SK-N-SH (cell line): ENCODE data around the gene SLC6A3. TPM values are rescaled to one million over a fixed set of nuclear protein-coding genes. Genes with fewer than 3 reads are reported as not detected.

Experiments
- CTCF ChIA-PET: fragments of 300-600, 350-600 bp; formaldehyde crosslinking; extraction: SDS; loops from one replicate; lab custom pipeline; 2021; lab: Yijun Ruan, JAX
- POLR2A ChIA-PET: fragments of 350-600 bp; sonication (Branson Sonifier 250); formaldehyde crosslinking; extraction: SDS; loops from one replicate; lab custom pipeline; 2020; ENCODE audit warnings: antibody characterized with exemption, inconsistent platforms; lab: Yijun Ruan, JAX
- DNase-seq: peaks from one replicate; pipeline ENCODE4 v3.0.0; 2012
- H2AFZ ChIP-seq: fragments of 200-600 bp; sonication (generic); 2 replicates; pipeline ENCODE4 v1.8.1; 2016; ENCODE audit warnings: antibody characterized with exemption, mild to moderate bottlenecking, low read depth
- H3F3A ChIP-seq: fragments of 200-600 bp; sonication (generic); replicated peaks from 2 replicates; pipeline ENCODE3; 2016; ENCODE audit warnings: antibody characterized with exemption, mild to moderate bottlenecking; ENCODE audit not compliant: insufficient read depth
- H3K27ac ChIP-seq, 2 experiments: fragments of 200-500 bp in 1 of 2; fragments of 200-600 bp in 1 of 2; sonication (Bioruptor generic) in 1 of 2; sonication (generic), shearing (Covaris generic) in 1 of 2; 2 replicates each; pipeline versions ENCODE4 v1.5.1 to v1.6.1; 2014 to 2016; ENCODE audit warnings: low read depth in 2 of 2, inconsistent platforms in 1 of 2, low read length in 1 of 2, mild to moderate bottlenecking in 1 of 2, mixed read lengths in 1 of 2
- H3K27me3 ChIP-seq: fragments of 200-600 bp; sonication (generic), shearing (Covaris generic); 2 replicates; pipeline ENCODE4 v1.6.1; 2016; ENCODE audit warnings: mixed run types; ENCODE audit not compliant: insufficient read depth
- H3K36me3 ChIP-seq, 2 experiments: fragments of 200-500 bp in 1 of 2; fragments of 200-600 bp in 1 of 2; sonication (Bioruptor generic) in 1 of 2; sonication (generic) in 1 of 2; replicated peaks in 1 of 2; 2 replicates each; pipeline versions ENCODE3 to v1.5.1; 2014 to 2016; ENCODE audit warnings: low read length in 1 of 2, mild to moderate bottlenecking in 1 of 2; ENCODE audit not compliant: insufficient read depth in 2 of 2, control insufficient read depth in 1 of 2
- H3K4me1 ChIP-seq, 2 experiments: fragments of 200-500 bp in 1 of 2; fragments of 200-600 bp in 1 of 2; sonication (Bioruptor generic) in 1 of 2; sonication (generic), shearing (Covaris generic) in 1 of 2; 2 replicates each; pipeline versions ENCODE4 v1.5.1 to v1.6.1; 2014 to 2016; ENCODE audit warnings: low read depth in 1 of 2, low read length in 1 of 2, mixed run types in 1 of 2; ENCODE audit not compliant: insufficient read depth in 2 of 2, control insufficient read depth in 1 of 2
- H3K4me2 ChIP-seq: fragments of 200-600 bp; sonication (generic), shearing (Covaris generic); 2 replicates; pipeline ENCODE4 v1.6.1; 2017; ENCODE audit warnings: mixed run types
- H3K4me3 ChIP-seq, 2 experiments: fragments of 200-500 bp in 1 of 2; fragments of 200-600 bp in 1 of 2; sonication (Bioruptor generic) in 1 of 2; sonication (generic), shearing (Covaris generic) in 1 of 2; 2 replicates each; pipeline versions ENCODE4 v1.5.1 to v1.8.1; 2014 to 2016; ENCODE audit warnings: low read depth in 2 of 2, inconsistent platforms in 1 of 2, low read length in 1 of 2, mild to moderate bottlenecking in 1 of 2, mixed read lengths in 1 of 2, moderate library complexity in 1 of 2
- H3K79me2 ChIP-seq: fragments of 200-600 bp; sonication (generic); 2 replicates; pipeline ENCODE4 v1.8.1; 2017; ENCODE audit warnings: mild to moderate bottlenecking; ENCODE audit not compliant: insufficient read depth
- H3K9ac ChIP-seq: fragments of 200-600 bp; sonication (generic); 2 replicates; pipeline ENCODE4 v1.6.1; 2017; ENCODE audit warnings: mixed run types
- H3K9me2 ChIP-seq: fragments of 200-600 bp; sonication (generic); 2 replicates; pipeline ENCODE4 v1.6.1; 2017; ENCODE audit warnings: mixed run types
- H3K9me3 ChIP-seq: fragments of 200-600 bp; sonication (generic); 2 replicates; pipeline ENCODE4 v1.6.1; 2017; ENCODE audit warnings: mixed run types, mild to moderate bottlenecking, moderate library complexity
- H4K20me1 ChIP-seq: fragments of 200-600 bp; sonication (generic); 2 replicates; pipeline ENCODE4 v1.6.1; 2017; ENCODE audit warnings: mild to moderate bottlenecking, mixed run types; ENCODE audit not compliant: insufficient read depth
- CHD2 ChIP-seq: fragments of 150-350 bp; IDR thresholded peaks from 2 replicates; pipeline ENCODE4 v1.6.1; 2018; ENCODE audit warnings: low read length; ENCODE audit not compliant: partially characterized antibody
- FOSL2 ChIP-seq: IDR thresholded peaks from 2 replicates; pipeline ENCODE4 v1.4.0; 2012; ENCODE audit warnings: low read depth, mild to moderate bottlenecking, moderate library complexity, borderline replicate concordance
- FOXJ3 ChIP-seq: sonication (generic); formaldehyde crosslinking; IDR thresholded peaks from 2 replicates; pipeline ENCODE4 v1.5.1; 2020; ENCODE audit warnings: mild to moderate bottlenecking, missing genetic modification reagents
- FOXM1 ChIP-seq: IDR thresholded peaks from 2 replicates; pipeline ENCODE4 v1.4.0; 2012; ENCODE audit warnings: low read depth, mild to moderate bottlenecking
- GATA2 ChIP-seq: sonication (generic); formaldehyde crosslinking; IDR thresholded peaks from 2 replicates; pipeline ENCODE4 v1.5.0; 2020; ENCODE audit warnings: mild to moderate bottlenecking, missing genetic modification reagents
- MEF2A ChIP-seq: IDR thresholded peaks from 2 replicates; pipeline ENCODE4 v1.4.0; 2012; ENCODE audit warnings: low read depth, borderline replicate concordance
- MXI1 ChIP-seq: IDR thresholded peaks from 2 replicates; pipeline ENCODE4 v1.6.1; 2012; ENCODE audit warnings: mild to moderate bottlenecking, low read depth, low read length, improper control_type of control experiment
- POLR2AphosphoS5 ChIP-seq: IDR thresholded peaks from 2 replicates; pipeline ENCODE4 v1.6.1; 2012; ENCODE audit warnings: low read depth, low read length
- RFX5 ChIP-seq: IDR thresholded peaks from 2 replicates; pipeline ENCODE4 v1.6.1; 2012; ENCODE audit warnings: mild to moderate bottlenecking, improper control_type of control experiment, low read length
- SMC3 ChIP-seq: IDR thresholded peaks from 2 replicates; pipeline ENCODE4 v1.6.1; 2012; ENCODE audit warnings: low read depth, low read length, improper control_type of control experiment
- TEAD4 ChIP-seq: IDR thresholded peaks from 2 replicates; pipeline ENCODE4 v1.4.0; 2012; ENCODE audit warnings: mild to moderate bottlenecking, borderline replicate concordance; ENCODE audit not compliant: insufficient read depth
- YY1 ChIP-seq: IDR thresholded peaks from 2 replicates; pipeline ENCODE4 v1.4.0; 2012; ENCODE audit warnings: low read depth, mild to moderate bottlenecking
- WGBS: methylation state at CpG from one replicate; pipeline ENCODE4 v1.1.6; 2017; ENCODE audit warnings: low lambda C conversion rate; 5-methylcytosine and 5-hydroxymethylcytosine counted together
- polyA plus RNA-seq, 3 experiments: library from polyadenylated mRNA; depleted of rRNA; stranded (reverse); fragments of >200 nt; gene quantifications; 2 replicates each; pipeline ENCODE4 v1.2.3, GENCODE V29; 2012
- TF ChIP-seq, protein P1 (sequence below): IDR thresholded peaks from 2 replicates; pipeline ENCODE4; 2012
- TF ChIP-seq, protein P2 (sequence below): IDR thresholded peaks from 2 replicates; pipeline ENCODE4 v1.4.0; 2012; ENCODE audit warnings: low read depth
- TF ChIP-seq, protein P3 (sequence below): IDR thresholded peaks from 2 replicates; pipeline ENCODE4 v1.6.1; 2012; ENCODE audit warnings: mild to moderate bottlenecking, low read depth, low read length, moderate library complexity
- TF ChIP-seq, protein P4 (sequence below): IDR thresholded peaks from 2 replicates; pipeline ENCODE4 v1.4.0; 2012; ENCODE audit warnings: low read depth, borderline replicate concordance

SLC6A3 gene
- polyA plus RNA-seq, 1 of the 3 experiments (the other 2 are of a cell fraction) = not detected

DNA sequence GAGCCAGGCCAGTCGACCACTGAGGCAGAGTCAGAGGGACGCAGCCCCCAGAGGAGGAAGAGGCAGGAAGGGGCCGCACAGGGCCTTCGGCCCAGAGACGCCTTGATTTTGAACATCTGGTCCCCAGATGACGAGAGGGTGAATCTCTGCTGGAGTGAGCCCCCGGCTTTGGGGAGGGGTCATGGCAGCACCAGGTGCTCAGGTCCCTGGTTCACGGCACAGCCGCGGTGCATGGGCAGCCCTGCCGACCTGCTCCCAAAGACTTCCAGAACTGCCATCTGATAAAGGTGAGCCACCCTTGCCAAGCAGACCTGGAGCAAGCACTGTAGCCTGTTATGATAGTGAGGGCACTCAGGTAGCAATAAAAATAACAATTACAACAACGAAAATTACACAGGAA, 48.7 kb upstream of the SLC6A3 start (continued):
- TF ChIP-seq, protein P1, sequence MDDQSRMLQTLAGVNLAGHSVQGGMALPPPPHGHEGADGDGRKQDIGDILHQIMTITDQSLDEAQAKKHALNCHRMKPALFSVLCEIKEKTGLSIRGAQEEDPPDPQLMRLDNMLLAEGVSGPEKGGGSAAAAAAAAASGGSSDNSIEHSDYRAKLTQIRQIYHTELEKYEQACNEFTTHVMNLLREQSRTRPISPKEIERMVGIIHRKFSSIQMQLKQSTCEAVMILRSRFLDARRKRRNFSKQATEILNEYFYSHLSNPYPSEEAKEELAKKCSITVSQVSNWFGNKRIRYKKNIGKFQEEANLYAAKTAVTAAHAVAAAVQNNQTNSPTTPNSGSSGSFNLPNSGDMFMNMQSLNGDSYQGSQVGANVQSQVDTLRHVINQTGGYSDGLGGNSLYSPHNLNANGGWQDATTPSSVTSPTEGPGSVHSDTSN = no peak

DNA sequence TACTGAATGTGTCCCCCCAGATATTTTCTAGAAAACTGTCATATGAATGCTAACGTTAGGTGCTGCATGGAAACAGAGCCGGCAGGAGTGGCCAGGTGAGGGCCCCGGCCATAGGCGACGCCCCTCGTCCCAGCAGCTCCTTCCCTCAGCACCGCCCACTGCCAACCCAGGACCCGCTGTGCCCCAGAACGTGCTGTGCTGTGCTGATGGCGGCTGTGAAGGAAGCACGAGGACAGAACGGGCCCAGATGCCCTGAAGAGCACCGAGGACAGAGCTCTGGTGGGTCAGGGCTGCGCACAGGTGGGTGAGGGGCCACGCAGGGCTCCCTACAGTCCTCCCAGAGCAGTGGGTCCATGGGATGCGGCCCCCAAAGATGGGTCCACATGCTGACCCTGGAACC, 48.2 kb upstream of the SLC6A3 start:
- H2AFZ ChIP-seq = no peak overlapping the region
- DNase-seq = no peak
- no peaks in the 10 kb centered on the region for H3K27me3 ChIP-seq
- ChIA-PET POLR2A (no interaction called here), CTCF (interaction anchor here (2.1 kb wide), 1 partner anchor 14 kb away, joined by 10 read pairs; no protein-coding TSS in a partner anchor)
- H3K4me3 ChIP-seq = no peak overlapping the region
- no peak overlapping the region for H3K4me2 ChIP-seq
- WGBS = 96% methylated on average over 14 of the region's 16 CpGs
- H4K20me1 ChIP-seq = peaks cover 22% of the 10 kb centered on the region
- no peak overlapping the region for H3K27ac ChIP-seq
- H3K79me2 ChIP-seq = peaks cover 4% of the 10 kb centered on the region; the same call in 1 of the 2 replicates
- no peak overlapping the region for H3K9ac ChIP-seq
- peaks cover 3 to 5% of the 10 kb centered on the region in 2 experiments; a peak in 2 of 4 replicates for H3K4me1 ChIP-seq
- H3K9me2 ChIP-seq = no peaks in the 10 kb centered on the region
- H3F3A ChIP-seq = peaks cover 10% of the 10 kb centered on the region
- TF ChIP-seq TEAD4 = no peak
- TF ChIP-seq RFX5 = no peak
- no peak for TF ChIP-seq FOXM1
- TF ChIP-seq FOSL2 = no peak
- TF ChIP-seq, protein P2, sequence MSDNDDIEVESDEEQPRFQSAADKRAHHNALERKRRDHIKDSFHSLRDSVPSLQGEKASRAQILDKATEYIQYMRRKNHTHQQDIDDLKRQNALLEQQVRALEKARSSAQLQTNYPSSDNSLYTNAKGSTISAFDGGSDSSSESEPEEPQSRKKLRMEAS = no peak
- no peak for TF ChIP-seq MEF2A
- no peak for TF ChIP-seq YY1
- TF ChIP-seq, protein P3, sequence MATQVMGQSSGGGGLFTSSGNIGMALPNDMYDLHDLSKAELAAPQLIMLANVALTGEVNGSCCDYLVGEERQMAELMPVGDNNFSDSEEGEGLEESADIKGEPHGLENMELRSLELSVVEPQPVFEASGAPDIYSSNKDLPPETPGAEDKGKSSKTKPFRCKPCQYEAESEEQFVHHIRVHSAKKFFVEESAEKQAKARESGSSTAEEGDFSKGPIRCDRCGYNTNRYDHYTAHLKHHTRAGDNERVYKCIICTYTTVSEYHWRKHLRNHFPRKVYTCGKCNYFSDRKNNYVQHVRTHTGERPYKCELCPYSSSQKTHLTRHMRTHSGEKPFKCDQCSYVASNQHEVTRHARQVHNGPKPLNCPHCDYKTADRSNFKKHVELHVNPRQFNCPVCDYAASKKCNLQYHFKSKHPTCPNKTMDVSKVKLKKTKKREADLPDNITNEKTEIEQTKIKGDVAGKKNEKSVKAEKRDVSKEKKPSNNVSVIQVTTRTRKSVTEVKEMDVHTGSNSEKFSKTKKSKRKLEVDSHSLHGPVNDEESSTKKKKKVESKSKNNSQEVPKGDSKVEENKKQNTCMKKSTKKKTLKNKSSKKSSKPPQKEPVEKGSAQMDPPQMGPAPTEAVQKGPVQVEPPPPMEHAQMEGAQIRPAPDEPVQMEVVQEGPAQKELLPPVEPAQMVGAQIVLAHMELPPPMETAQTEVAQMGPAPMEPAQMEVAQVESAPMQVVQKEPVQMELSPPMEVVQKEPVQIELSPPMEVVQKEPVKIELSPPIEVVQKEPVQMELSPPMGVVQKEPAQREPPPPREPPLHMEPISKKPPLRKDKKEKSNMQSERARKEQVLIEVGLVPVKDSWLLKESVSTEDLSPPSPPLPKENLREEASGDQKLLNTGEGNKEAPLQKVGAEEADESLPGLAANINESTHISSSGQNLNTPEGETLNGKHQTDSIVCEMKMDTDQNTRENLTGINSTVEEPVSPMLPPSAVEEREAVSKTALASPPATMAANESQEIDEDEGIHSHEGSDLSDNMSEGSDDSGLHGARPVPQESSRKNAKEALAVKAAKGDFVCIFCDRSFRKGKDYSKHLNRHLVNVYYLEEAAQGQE = no peak
- no peak for TF ChIP-seq MXI1
- TF ChIP-seq GATA2 = no peak
- no peak for TF ChIP-seq SMC3
- TF ChIP-seq POLR2AphosphoS5 = no peak
- TF ChIP-seq, protein P4, sequence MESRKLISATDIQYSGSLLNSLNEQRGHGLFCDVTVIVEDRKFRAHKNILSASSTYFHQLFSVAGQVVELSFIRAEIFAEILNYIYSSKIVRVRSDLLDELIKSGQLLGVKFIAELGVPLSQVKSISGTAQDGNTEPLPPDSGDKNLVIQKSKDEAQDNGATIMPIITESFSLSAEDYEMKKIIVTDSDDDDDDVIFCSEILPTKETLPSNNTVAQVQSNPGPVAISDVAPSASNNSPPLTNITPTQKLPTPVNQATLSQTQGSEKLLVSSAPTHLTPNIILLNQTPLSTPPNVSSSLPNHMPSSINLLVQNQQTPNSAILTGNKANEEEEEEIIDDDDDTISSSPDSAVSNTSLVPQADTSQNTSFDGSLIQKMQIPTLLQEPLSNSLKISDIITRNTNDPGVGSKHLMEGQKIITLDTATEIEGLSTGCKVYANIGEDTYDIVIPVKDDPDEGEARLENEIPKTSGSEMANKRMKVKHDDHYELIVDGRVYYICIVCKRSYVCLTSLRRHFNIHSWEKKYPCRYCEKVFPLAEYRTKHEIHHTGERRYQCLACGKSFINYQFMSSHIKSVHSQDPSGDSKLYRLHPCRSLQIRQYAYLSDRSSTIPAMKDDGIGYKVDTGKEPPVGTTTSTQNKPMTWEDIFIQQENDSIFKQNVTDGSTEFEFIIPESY = no peak
- TF ChIP-seq CHD2 = no peak
- TF ChIP-seq FOXJ3 (CRISPR knock-in tag) = no peak
- no peaks in the 10 kb centered on the region for H3K9me3 ChIP-seq
- peaks cover 4 to 42% of the 10 kb centered on the region in 2 experiments for H3K36me3 ChIP-seq
